ENCODE results near the gene IL31.
"Not testable (repeated sequence)": the region's sequence is repeated elsewhere in the genome, so short reads cannot be mapped to it uniquely, and the experiment has no call there.

Gene IL31

GRCh38 chr12:122174155-122174845 lies at the start of gene IL31:
IL31 (minus strand) TSS chr12:122174221; CDS start chr12:122174172, 49 bp downstream.
- DNase-seq = no peak

DNA sequence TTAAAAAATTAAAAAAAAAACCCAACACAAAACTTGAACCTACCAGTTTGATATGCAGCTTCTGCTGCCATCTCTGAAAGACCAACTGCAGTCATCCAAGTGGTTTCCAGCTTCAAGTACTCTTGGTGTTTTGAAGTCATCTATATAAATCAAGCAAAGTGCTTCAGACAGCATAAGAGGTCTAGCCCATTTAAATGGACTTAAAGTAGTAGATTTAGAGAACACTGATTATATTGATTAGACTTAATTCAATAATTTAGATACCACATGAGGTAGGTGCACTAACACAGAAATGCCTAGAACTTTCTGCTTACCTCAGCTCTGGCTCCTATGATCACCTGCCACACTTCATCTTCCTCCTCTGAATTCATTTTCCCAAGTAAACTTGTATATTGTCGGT lies 42.4 kb upstream of the IL31 start:
- no peak for DNase-seq

DNA sequence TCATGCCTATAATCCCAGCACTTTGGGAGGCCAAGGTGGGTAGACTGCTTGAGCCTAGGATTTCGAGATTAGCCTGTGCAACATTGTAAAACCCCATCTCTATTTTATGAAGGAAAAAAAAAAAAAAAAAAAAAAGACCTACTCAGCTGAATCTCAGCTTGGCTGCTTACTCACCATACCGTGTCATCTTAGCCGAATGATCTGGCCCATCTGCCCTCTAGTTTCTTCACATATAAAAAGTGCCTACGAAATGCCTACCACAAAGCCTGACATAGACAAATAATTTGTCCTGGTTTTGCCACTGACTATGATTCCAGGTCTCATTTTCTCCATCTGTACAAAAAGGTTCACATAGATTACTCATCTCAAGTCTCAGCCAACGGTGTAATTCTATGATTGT lies 41.8 kb upstream of the IL31 start:
- DNase-seq = no peak

- DNase-seq = no peak
Observed at GRCh38 chr12:122208073-122208820, 34.2 kb upstream of the IL31 start.

DNA sequence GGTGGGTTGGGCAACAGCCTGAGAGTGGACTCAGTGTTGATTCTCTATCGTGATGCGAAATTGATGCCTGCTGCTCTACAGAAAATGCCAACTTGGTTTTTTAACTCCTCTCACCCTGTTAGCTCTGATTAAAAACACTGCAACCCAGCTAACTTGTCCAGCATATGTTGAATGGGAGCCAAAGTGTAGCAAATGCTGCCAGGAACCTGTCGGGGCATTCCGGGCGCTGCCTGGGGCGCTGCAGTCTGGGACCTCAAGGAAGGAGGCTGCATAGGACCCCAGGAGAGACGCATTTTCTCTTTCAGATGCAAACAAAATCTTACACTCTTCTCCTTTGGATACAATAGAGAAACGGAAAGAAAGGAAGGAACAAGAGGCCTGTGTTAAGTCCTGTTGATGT lies 33.4 kb upstream of the IL31 start:
- DNase-seq = no peak

- DNase-seq = no peak
Observed at GRCh38 chr12:122206976-122207375, 33.0 kb upstream of the IL31 start.

DNA sequence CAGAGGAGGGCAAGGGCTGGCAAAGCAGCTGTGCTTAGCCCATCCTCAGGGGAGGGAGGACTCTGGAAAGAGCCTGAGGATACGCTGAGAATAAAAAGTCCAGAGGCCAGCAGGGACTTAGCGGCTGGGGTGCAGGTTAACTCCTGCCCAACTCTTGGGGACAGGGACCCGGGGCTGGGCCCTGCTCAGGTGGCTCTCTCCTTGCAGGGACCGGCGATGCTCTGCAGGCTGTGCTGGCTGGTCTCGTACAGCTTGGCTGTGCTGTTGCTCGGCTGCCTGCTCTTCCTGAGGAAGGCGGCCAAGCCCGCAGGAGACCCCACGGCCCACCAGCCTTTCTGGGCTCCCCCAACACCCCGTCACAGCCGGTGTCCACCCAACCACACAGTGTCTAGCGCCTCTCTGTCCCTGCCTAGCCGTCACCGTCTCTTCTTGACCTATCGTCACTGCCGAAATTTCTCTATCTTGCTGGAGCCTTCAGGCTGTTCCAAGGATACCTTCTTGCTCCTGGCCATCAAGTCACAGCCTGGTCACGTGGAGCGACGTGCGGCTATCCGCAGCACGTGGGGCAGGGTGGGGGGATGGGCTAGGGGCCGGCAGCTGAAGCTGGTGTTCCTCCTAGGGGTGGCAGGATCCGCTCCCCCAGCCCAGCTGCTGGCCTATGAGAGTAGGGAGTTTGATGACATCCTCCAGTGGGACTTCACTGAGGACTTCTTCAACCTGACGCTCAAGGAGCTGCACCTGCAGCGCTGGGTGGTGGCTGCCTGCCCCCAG lies 32.3 kb upstream of the IL31 start:
- DNase-seq = no peak

GRCh38 chr12:122205053-122205925 lies 31.3 kb upstream of the IL31 start:
- no peak for DNase-seq

- DNase-seq = no peak
Observed at GRCh38 chr12:122204167-122205052, 30.4 kb upstream of the IL31 start.

- DNase-seq = peak; percentile 54
Observed at GRCh38 chr12:122203301-122204166, 29.5 kb upstream of the IL31 start, which contains the start of gene B3GNT4. B3GNT4 (plus strand) TSS chr12:122203709; CDS start chr12:122204619, 910 bp downstream.

GRCh38 chr12:122202811-122203210 lies 28.8 kb upstream of the IL31 start:
- DNase-seq = not testable (repeated sequence)

DNA sequence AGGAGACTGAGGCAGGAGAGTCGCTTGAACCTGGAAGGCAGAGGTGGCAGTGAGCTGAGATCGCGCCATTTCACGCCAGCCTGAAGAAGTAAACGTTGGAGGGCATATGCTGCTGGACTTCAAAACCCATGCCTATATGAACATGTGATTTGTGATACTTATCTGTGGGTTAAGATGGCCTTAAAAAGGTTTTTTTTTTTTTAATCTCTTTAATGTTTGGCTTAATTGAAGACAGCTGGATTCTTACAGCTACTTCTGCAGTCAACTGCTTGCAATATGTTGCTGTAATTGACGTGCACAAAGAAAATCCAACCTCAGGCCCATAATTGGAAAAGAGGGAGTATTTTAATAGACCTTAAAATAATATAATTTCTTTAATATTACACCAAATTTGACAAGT lies 28.0 kb upstream of the IL31 start:
- DNase-seq = no peak

GRCh38 chr12:122201381-122201780 lies 27.4 kb upstream of the IL31 start:
- DNase-seq = no peak

- no peak for DNase-seq
Observed at GRCh38 chr12:122200541-122201175, 26.6 kb upstream of the IL31 start.

DNA sequence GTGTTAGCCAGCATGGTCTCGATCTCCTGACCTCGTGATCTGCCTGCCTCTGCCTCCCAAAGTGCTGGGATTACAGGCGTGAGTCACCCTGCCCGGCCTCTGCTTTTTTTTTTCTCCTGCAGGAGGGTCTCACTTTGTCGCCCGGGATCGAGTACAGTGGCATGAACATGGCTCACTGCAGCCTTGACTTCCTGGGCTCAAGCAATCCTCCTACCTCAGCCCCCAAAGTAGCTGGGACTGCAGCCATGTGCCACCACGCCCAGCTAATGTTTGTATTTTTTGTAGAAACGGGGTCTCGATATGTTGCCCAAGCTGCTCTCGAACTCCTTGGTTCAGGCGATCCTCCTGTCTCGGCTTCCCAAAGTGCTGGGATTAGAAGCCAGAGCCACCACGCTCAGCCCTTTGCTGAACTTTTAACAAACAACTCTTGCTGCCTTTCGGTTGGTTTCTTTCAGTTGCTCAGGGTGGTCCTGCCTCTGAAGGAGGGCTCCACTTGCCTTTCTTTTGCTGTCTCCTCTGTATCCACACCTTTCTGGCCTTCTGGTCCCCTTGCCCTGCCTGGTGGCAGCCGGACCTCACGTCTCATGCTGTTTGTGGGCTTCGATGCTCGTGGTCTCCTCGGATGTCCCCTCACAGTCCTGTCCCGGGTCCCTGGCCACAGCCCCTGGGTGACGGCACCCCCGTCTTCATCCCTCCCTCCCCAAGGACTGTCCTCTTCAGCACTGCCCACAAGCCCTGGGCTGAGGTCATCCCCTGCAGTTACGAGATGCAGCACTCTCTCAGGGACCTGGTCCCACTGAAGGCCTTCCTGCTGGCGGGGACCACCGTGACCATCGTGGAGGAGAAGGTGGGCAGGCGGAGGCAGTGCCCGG lies 25.7 kb upstream of the IL31 start:
- DNase-seq = no peak

GRCh38 chr12:122197612-122197966 lies 23.6 kb upstream of the IL31 start:
- no peak for DNase-seq

- no peak for DNase-seq
Observed at GRCh38 chr12:122195405-122195804, 21.4 kb upstream of the IL31 start.

- no peak for DNase-seq
Observed at GRCh38 chr12:122194804-122195203, 20.8 kb upstream of the IL31 start.

DNA sequence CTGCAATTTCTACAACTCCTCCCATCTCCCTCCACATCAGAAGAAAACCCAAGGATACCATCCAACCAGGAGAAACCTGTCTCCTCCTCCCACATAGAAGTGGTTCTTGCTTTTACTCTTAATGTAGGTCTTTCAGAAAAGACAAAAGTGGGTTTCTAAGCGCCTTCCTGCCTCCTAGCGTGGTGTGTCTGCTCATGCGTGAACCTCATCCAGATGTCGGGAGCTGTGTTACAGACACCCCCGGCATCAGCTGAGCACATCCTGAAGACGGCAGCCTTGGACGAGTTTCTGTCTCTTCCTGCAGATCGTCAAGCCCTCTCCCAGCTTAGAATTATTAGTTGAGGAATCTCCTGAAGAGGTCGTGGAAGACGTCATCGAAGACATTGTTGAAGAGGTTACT lies 18.4 kb upstream of the IL31 start:
- no peak for DNase-seq

All from NCI-H1105 treated with DMSO at 0.1 percent for 48 hours (cell line).